Ammon's horn (tissue), 1 donor: ENCODE results near the gene MEGF6.

Source experiments
- DNase-seq: peaks from one replicate; pipeline ENCODE4 v3.0.0-alpha.2; 2016; ENCODE audit warnings: low spot score

The MEGF6 gene

GRCh38 chr1:3570066-3570986, 41.0 kb downstream of the MEGF6 start:
- no peak for DNase-seq

GRCh38 chr1:3569436-3569835, 41.9 kb downstream of the MEGF6 start:
- DNase-seq = no peak

- no peak for DNase-seq
These were observed 42.4 kb downstream of the MEGF6 start for GRCh38 chr1:3568815-3569435.

GRCh38 chr1:3566951-3567804, 44.1 kb downstream of the MEGF6 start:
- no peak for DNase-seq

GRCh38 chr1:3566003-3566885, 45.1 kb downstream of the MEGF6 start:
- DNase-seq = no peak

- no peak for DNase-seq
These were observed 46.1 kb downstream of the MEGF6 start for GRCh38 chr1:3564921-3565831.

- DNase-seq = no peak
These were observed 47.7 kb downstream of the MEGF6 start for GRCh38 chr1:3563610-3564009.

GRCh38 chr1:3563125-3563524, 48.2 kb downstream of the MEGF6 start:
- no peak for DNase-seq

- DNase-seq = no peak
These were observed 48.6 kb downstream of the MEGF6 start for GRCh38 chr1:3562712-3563111.

- DNase-seq = no peak
These were observed 49.6 kb downstream of the MEGF6 start for GRCh38 chr1:3561702-3562101.

- no peak for DNase-seq
These were observed 50.3 kb downstream of the MEGF6 start for GRCh38 chr1:3560981-3561380.

GRCh38 chr1:3560251-3560871, 50.9 kb downstream of the MEGF6 start:
- no peak for DNase-seq

GRCh38 chr1:3558036-3558726, 53.1 kb downstream of the MEGF6 start:
- DNase-seq = no peak

- DNase-seq = no peak
These were observed 53.9 kb downstream of the MEGF6 start for GRCh38 chr1:3557366-3557765.

GRCh38 chr1:3556336-3556735, 55.0 kb downstream of the MEGF6 start:
- DNase-seq = no peak

- DNase-seq = no peak
These were observed 56.0 kb downstream of the MEGF6 start for GRCh38 chr1:3555131-3555920.

GRCh38 chr1:3553940-3554223, 57.4 kb downstream of the MEGF6 start:
- no peak for DNase-seq

GRCh38 chr1:3553166-3553939, 58.0 kb downstream of the MEGF6 start:
- no peak for DNase-seq
